Lung (tissue), 12 donors: Measurements from ENCODE around the gene COMMD3. TPM values are rescaled to one million over a fixed set of nuclear protein-coding genes. Genes with fewer than 3 reads are reported as not detected.

Source experiments
- ATAC-seq: fragments of 200-7000 bp; cut with Tn5 transposase; one replicate; pipeline ENCODE4 v1.9.1; 2020; ENCODE audit warnings: moderate number of reproducible peaks; ENCODE audit not compliant: insufficient read depth, low FRiP score
- DNase-seq, 3 donors: peaks; one replicate each; pipeline ENCODE4 v3.0.0-alpha.2; 2013 to 2017
- H3K27ac ChIP-seq, 2 donors: one replicate each; pipeline ENCODE4 v1.5.1; 2013; ENCODE audit warnings: mild to moderate bottlenecking in 2 of 2, moderate library complexity in 2 of 2, control low read depth in 1 of 2, inconsistent platforms in 1 of 2, low read depth in 1 of 2, low read length in 1 of 2
- H3K27me3 ChIP-seq, 3 donors: one replicate each; pipeline ENCODE4 v1.5.1; 2013; ENCODE audit warnings: low read length in 2 of 3; ENCODE audit not compliant: control insufficient read depth in 3 of 3, insufficient read depth in 3 of 3
- H3K36me3 ChIP-seq, 4 donors: one replicate each; pipeline ENCODE4 v1.5.1; 2013; ENCODE audit warnings: low read length in 4 of 4, mild to moderate bottlenecking in 1 of 4, moderate library complexity in 1 of 4; ENCODE audit not compliant: control insufficient read depth in 4 of 4, insufficient read depth in 4 of 4
- H3K4me1 ChIP-seq, 5 donors: one replicate each; pipeline ENCODE4 v1.5.1; 2013; ENCODE audit warnings: low read length in 5 of 5, mild to moderate bottlenecking in 2 of 5, moderate library complexity in 1 of 5; ENCODE audit not compliant: control insufficient read depth in 5 of 5, insufficient read depth in 5 of 5
- H3K4me3 ChIP-seq: one replicate; pipeline ENCODE4 v1.5.1; 2013; ENCODE audit warnings: mild to moderate bottlenecking, control low read depth, moderate library complexity
- H3K9ac ChIP-seq, 2 donors: one replicate each; pipeline ENCODE4 v1.5.1; 2013; ENCODE audit warnings: low read length in 2 of 2, control low read depth in 1 of 2; ENCODE audit not compliant: insufficient read depth in 1 of 2
- H3K9me3 ChIP-seq, 4 donors: one replicate each; pipeline ENCODE4 v1.5.1; 2013; ENCODE audit warnings: low read length in 3 of 4, mild to moderate bottlenecking in 1 of 4, moderate library complexity in 1 of 4; ENCODE audit not compliant: control insufficient read depth in 4 of 4, insufficient read depth in 3 of 4
- WGBS, 2 donors: extraction: QIAGEN DNeasy Blood & Tissue Kit; methylation state at CpG; one replicate each; pipeline ENCODE4 v1.1.7; 2013; 5-methylcytosine and 5-hydroxymethylcytosine counted together
- polyA plus RNA-seq, 2 donors: library from polyadenylated mRNA; stranded (reverse); fragments of 200-250 nt; gene quantifications; one replicate each; pipeline ENCODE4 v1.2.1, GENCODE V29; 2013
- total RNA-seq, 2 donors: library from RNA; depleted of rRNA in 1 of 2; stranded (reverse); fragments of >200 nt in 1 of 2; gene quantifications; one replicate each; pipeline ENCODE4 v1.2.1, GENCODE V29; 2014 to 2021
- TF ChIP-seq, protein P1 (sequence below): IDR thresholded peaks from 2 replicates; pipeline ENCODE4 v1.5.1; 2012; ENCODE audit warnings: mild to moderate bottlenecking; ENCODE audit errors: control extremely low read depth, extremely low read depth
- donor health status: control.
- donor health status: control.
- donor health status: Bipolar disorder and iron deficiency.
- donor health status: healthy.
- donor health status: DM: yes; HTN: yes; CAD: no.

COMMD3 gene
- total and polyA plus RNA-seq, 4 donors: 40.6 to 70.3 (median 56.2) TPM

DNA sequence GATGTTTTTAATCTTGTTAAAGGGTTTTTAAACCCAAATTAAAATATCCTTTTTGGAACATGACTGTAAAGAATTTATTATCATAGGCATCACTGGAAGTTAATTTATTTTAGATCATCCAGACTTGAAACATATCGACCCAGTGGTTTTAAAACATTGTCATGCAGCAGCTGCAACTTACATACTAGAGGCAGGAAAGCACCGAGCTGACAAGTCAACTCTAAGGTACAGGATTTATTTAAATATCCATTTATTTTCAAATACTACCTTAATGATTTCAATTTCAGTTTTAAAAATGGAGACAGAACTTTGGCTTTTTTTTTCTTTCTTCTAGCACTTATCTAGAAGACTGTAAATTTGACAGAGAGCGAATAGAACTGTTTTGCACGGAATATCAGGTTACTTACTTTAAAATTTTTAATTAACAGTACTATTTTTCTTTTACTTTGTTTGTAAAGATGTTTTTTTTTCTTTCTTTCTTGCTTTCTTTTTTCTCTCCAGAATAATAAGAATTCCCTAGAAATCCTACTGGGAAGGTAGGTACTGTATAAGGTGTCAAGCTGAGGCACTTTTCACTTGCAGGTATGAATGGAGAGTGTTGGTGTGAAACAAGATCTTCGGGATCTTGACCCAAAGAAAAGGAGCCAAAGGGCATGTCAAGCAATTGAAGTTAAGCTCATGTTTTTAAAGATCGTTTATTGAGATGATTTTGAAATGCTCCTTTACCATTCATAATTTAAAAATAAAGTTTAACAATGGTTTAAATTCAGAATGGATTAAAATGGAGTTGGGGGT, 1.8 kb downstream of the COMMD3 start:
- WGBS, 2 donors: 88 to 92% methylated on average over 6 of the region's 6 CpGs
- Histone ChIP-seq H3K27me3 (peaks cover 0 to 22% (median 16%) of the 10 kb centered on the region in 3 donors), H3K4me3 (no peak overlapping the region), H3K36me3 (no peaks in the 10 kb centered on the region), H3K9ac (no peak overlapping the region), H3K27ac (no peak overlapping the region), H3K4me1 (peaks cover 0 to 25% (median 5%) of the 10 kb centered on the region in 5 donors), H3K9me3 (no peaks in the 10 kb centered on the region)
- DNase-seq: peak in 2 of 3 donors; percentile 4 to 31
- ATAC-seq: no peak
- TF ChIP-seq, protein P1, sequence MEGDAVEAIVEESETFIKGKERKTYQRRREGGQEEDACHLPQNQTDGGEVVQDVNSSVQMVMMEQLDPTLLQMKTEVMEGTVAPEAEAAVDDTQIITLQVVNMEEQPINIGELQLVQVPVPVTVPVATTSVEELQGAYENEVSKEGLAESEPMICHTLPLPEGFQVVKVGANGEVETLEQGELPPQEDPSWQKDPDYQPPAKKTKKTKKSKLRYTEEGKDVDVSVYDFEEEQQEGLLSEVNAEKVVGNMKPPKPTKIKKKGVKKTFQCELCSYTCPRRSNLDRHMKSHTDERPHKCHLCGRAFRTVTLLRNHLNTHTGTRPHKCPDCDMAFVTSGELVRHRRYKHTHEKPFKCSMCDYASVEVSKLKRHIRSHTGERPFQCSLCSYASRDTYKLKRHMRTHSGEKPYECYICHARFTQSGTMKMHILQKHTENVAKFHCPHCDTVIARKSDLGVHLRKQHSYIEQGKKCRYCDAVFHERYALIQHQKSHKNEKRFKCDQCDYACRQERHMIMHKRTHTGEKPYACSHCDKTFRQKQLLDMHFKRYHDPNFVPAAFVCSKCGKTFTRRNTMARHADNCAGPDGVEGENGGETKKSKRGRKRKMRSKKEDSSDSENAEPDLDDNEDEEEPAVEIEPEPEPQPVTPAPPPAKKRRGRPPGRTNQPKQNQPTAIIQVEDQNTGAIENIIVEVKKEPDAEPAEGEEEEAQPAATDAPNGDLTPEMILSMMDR: no peak

- Histone ChIP-seq H3K9ac (no peak overlapping the region), H3K4me3 (no peak overlapping the region), H3K36me3 (no peaks in the 10 kb centered on the region), H3K4me1 (peaks cover 0 to 29% (median 5%) of the 10 kb centered on the region in 5 donors), H3K27me3 (peaks cover 0 to 30% (median 24%) of the 10 kb centered on the region in 3 donors), H3K9me3 (no peaks in the 10 kb centered on the region), H3K27ac (no peak overlapping the region)
- WGBS, 2 donors: 97% methylated on average over 3 of the region's 3 CpGs
- no peak for ATAC-seq
- DNase-seq: no peak
- TF ChIP-seq, protein P1: no peak
These were observed 2.6 kb downstream of the COMMD3 start for GRCh38 chr10:22318772-22319171.

DNA sequence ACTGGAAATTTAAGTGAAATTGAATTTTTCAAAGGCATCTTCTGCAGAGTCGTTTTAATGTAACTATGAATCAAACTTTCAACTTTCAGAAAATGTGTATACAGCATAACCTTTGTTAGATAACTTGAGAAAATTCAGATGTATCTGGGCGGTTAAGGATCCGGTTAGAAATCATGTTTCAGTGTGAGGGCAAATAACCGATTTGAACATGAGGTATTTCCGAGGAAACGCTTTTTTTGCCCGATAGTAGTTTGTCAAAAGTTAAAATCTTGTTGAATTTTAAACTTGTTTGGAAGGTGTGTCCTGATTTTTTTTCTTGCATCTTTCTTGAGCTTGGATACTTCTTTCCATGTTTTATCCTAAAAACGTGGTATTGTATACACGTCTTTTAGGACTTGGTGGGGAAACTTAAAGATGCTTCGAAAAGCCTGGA, 3.4 kb downstream of the COMMD3 start:
- Histone ChIP-seq H3K36me3 (no peaks in the 10 kb centered on the region), H3K27me3 (peaks cover 0 to 36% (median 32%) of the 10 kb centered on the region in 3 donors), H3K9me3 (no peaks in the 10 kb centered on the region), H3K27ac (no peak overlapping the region), H3K9ac (peak overlapping the region in 1 of 2 donors; percentile 14), H3K4me3 (no peak overlapping the region), H3K4me1 (peaks cover 0 to 37% (median 8%) of the 10 kb centered on the region in 5 donors)
- ATAC-seq (no peak), DNase-seq (peak in 1 of 3 donors; percentile 73)
- 72 to 84% methylated on average over 10 of the region's 10 CpGs for WGBS, 2 donors
- TF ChIP-seq, protein P1: no peak
